ENCODE measurements around the gene EYA4. TPM values are rescaled to one million over a fixed set of nuclear protein-coding genes. Genes with fewer than 3 reads are reported as not detected.

The EYA4 gene
- total and polyA plus RNA-seq, 10 donors, result 0.03 to 2.6 (median 1.3) TPM

- H3K4me3 ChIP-seq, result no peak overlapping the region
- H3K36me3 ChIP-seq, result no peaks in the 10 kb centered on the region
- 19 to 30% (median 28%) methylated on average over 4 of the region's 4 CpGs for WGBS, 5 donors
- peaks cover 0 to 35% (median 24%) of the 10 kb centered on the region in 6 donors for H3K4me1 ChIP-seq
- intact Hi-C loops (cut with DNase I; ENCODE audit: low total_unique reads), result no loop called here
- peaks cover 0 to 70% (median 40%) of the 10 kb centered on the region in 7 donors for H3K27me3 ChIP-seq (replicated peaks in 1 of 7)
- DNase-seq, result no peak
- no peak overlapping the region for H3K27ac ChIP-seq
- TF ChIP-seq POLR2A (IDR thresholded peaks at IDR 0.05), result no peak
- no peak for TF ChIP-seq CTCF (IDR thresholded peaks at IDR 0.05 in 8 of 11, conservative IDR thresholded peaks at IDR 0.05 in 3 of 11)
- no peak for TF ChIP-seq POLR2AphosphoS5 (IDR thresholded peaks at IDR 0.05)
- H3K9me3 ChIP-seq, result no peaks in the 10 kb centered on the region
Observed at GRCh38 chr6:133244519-133244918, 3.4 kb downstream of the EYA4 start.

- Histone ChIP-seq H3K9me3 (no peaks in the 10 kb centered on the region), H3K4me1 (peaks cover 0 to 35% (median 24%) of the 10 kb centered on the region in 6 donors), H3K27me3 (replicated peaks in 1 of 7) (peaks cover 0 to 69% (median 40%) of the 10 kb centered on the region in 7 donors), H3K36me3 (no peaks in the 10 kb centered on the region), H3K27ac (no peak overlapping the region), H3K4me3 (no peak overlapping the region)
- intact Hi-C loops (cut with DNase I; ENCODE audit: low total_unique reads), result no loop called here
- no peak for DNase-seq
- no peak for TF ChIP-seq POLR2AphosphoS5 (IDR thresholded peaks at IDR 0.05)
- TF ChIP-seq POLR2A (IDR thresholded peaks at IDR 0.05), result no peak
- TF ChIP-seq CTCF (IDR thresholded peaks at IDR 0.05 in 8 of 11, conservative IDR thresholded peaks at IDR 0.05 in 3 of 11), result no peak
- 14 to 34% (median 27%) methylated on average over 1 of the region's 1 CpG for WGBS, 5 donors
Observed at GRCh38 chr6:133245007-133245406, 3.9 kb downstream of the EYA4 start.

GRCh38 chr6:133245422-133245903, 4.3 kb downstream of the EYA4 start:
- Histone ChIP-seq H3K4me3 (no peak overlapping the region), H3K27me3 (replicated peaks in 1 of 7) (peaks cover 0 to 68% (median 36%) of the 10 kb centered on the region in 7 donors), H3K36me3 (no peaks in the 10 kb centered on the region), H3K9me3 (no peaks in the 10 kb centered on the region), H3K27ac (no peak overlapping the region), H3K4me1 (peaks cover 0 to 33% (median 23%) of the 10 kb centered on the region in 6 donors)
- intact Hi-C loops (cut with DNase I; ENCODE audit: low total_unique reads), result no loop called here
- 41 to 66% (median 54%) methylated on average over 2 of the region's 2 CpGs for WGBS, 5 donors
- no peak for DNase-seq
- TF ChIP-seq POLR2A (IDR thresholded peaks at IDR 0.05) (no peak), CTCF (IDR thresholded peaks at IDR 0.05 in 8 of 11, conservative IDR thresholded peaks at IDR 0.05 in 3 of 11) (no peak), POLR2AphosphoS5 (IDR thresholded peaks at IDR 0.05) (no peak)

GRCh38 chr6:133247581-133247980, 6.4 kb downstream of the EYA4 start:
- Histone ChIP-seq H3K4me3 (no peak overlapping the region), H3K9me3 (no peaks in the 10 kb centered on the region), H3K4me1 (peaks cover 0 to 12% (median 3%) of the 10 kb centered on the region in 6 donors), H3K27me3 (replicated peaks in 1 of 7) (peaks cover 0 to 47% (median 15%) of the 10 kb centered on the region in 7 donors), H3K27ac (no peak overlapping the region), H3K36me3 (no peaks in the 10 kb centered on the region)
- 64 to 88% (median 82%) methylated on average over 5 of the region's 5 CpGs for WGBS, 5 donors
- intact Hi-C loops (cut with DNase I; ENCODE audit: low total_unique reads), result no loop called here
- TF ChIP-seq POLR2AphosphoS5 (IDR thresholded peaks at IDR 0.05) (no peak), CTCF (IDR thresholded peaks at IDR 0.05 in 8 of 11, conservative IDR thresholded peaks at IDR 0.05 in 3 of 11) (no peak), POLR2A (IDR thresholded peaks at IDR 0.05) (no peak)
- DNase-seq, result no peak
